Smooth muscle cell (in vitro differentiated cells): ENCODE measurements around the gene LHX1. TPM values are rescaled to one million over a fixed set of nuclear protein-coding genes. Genes with fewer than 3 reads are reported as not detected.

Source experiments
- DNase-seq: peaks from one replicate; lab custom pipeline; 2025; ENCODE audit not compliant: unreplicated experiment; lab: John Stamatoyannopoulos, UW
- H2AFZ ChIP-seq: fragments of 200-600 bp; sonication (generic); 2 replicates; pipeline ENCODE4 v1.6.0; 2016; ENCODE audit warnings: antibody characterized with exemption, low read depth, mild to moderate bottlenecking
- H3F3A ChIP-seq: fragments of 200-600 bp; sonication (generic); 2 replicates; pipeline ENCODE4 v1.6.0; 2017; ENCODE audit warnings: antibody characterized with exemption, low read depth
- H3K27ac ChIP-seq: fragments of 200-600 bp; sonication (generic); 2 replicates; pipeline ENCODE4 v1.5.1; 2016; ENCODE audit warnings: low read depth, mild to moderate bottlenecking
- H3K27me3 ChIP-seq: fragments of 200-600 bp; sonication (generic); 2 replicates; pipeline ENCODE4 v1.6.1; 2016; ENCODE audit warnings: low read depth, mild to moderate bottlenecking
- H3K36me3 ChIP-seq: fragments of 200-600 bp; sonication (generic); 2 replicates; pipeline ENCODE4 v1.5.1; 2016; ENCODE audit warnings: low read depth
- H3K4me1 ChIP-seq: fragments of 200-600 bp; sonication (generic); 2 replicates; pipeline ENCODE4 v1.5.1; 2016; ENCODE audit warnings: low read depth
- H3K4me2 ChIP-seq: fragments of 200-600 bp; sonication (generic); 2 replicates; pipeline ENCODE4 v1.6.0; 2016; ENCODE audit warnings: mild to moderate bottlenecking
- H3K4me3 ChIP-seq: fragments of 200-600 bp; sonication (generic); 2 replicates; pipeline ENCODE4 v1.5.1; 2016; ENCODE audit warnings: mild to moderate bottlenecking
- H3K79me2 ChIP-seq: fragments of 200-600 bp; sonication (generic); 2 replicates; pipeline ENCODE4 v1.6.0; 2016; ENCODE audit warnings: low read depth, mild to moderate bottlenecking
- H3K9ac ChIP-seq: fragments of 200-600 bp; sonication (generic); 2 replicates; pipeline ENCODE4 v1.6.0; 2016; ENCODE audit warnings: low read depth
- H3K9me3 ChIP-seq: fragments of 200-600 bp; sonication (generic); replicated peaks from 2 replicates; pipeline ENCODE4 v1.5.1; 2016; ENCODE audit warnings: low read depth
- H4K20me1 ChIP-seq: fragments of 200-600 bp; sonication (generic); 2 replicates; pipeline ENCODE4 v1.6.0; 2016; ENCODE audit warnings: low read depth
- CTCF ChIP-seq: fragments of 200-600 bp; sonication (generic); IDR thresholded peaks from 2 replicates; pipeline ENCODE4 v1.5.1; 2017; ENCODE audit warnings: borderline replicate concordance, mild to moderate bottlenecking, antibody characterized with exemption; ENCODE audit not compliant: insufficient read depth, poor library complexity, severe bottlenecking
- WGBS: methylation state at CpG from one replicate; pipeline ENCODE4 v1.1.7; 2016; ENCODE audit warnings: low lambda C conversion rate; 5-methylcytosine and 5-hydroxymethylcytosine counted together
- polyA plus RNA-seq: library from polyadenylated mRNA; unstranded; fragments of >200 nt; fragmentation: Nextera tagmentation; extraction: Ambion mirVana; gene quantifications from 2 replicates; pipeline ENCODE4 v1.2.1, GENCODE V29; 2016
- total RNA-seq: library from RNA; depleted of rRNA; stranded (reverse); fragments of >200 nt; gene quantifications from 2 replicates; pipeline ENCODE4 v1.2.3, GENCODE V29; 2014

Gene LHX1
- total and polyA plus RNA-seq, 2 experiments from 2014 or later = not detected

DNA sequence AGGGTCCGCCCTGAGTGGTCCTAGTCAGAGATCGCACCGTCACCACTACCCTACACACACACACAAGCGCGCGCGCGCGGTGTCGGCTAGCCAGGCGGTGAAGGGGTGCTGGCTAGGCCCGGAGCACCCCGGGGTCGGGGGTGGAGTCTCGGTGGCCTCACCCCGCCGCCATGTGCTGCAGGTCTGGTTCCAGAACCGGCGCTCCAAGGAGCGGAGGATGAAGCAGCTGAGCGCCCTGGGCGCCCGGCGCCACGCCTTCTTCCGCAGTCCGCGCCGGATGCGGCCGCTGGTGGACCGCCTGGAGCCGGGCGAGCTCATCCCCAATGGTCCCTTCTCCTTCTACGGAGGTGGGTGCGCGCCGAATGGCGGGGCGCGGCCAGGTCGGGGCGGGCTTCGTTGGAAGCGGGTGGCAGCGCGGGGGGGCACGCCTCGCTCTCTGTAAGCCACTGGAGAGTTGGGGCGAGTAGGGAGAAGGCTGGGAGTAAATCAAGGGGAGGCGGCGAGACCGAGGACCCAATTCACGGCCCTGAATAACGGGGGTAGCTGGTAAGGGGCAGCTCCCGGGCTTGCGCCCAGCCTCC lies 4.8 kb downstream of the LHX1 start:
- Histone ChIP-seq H3K27me3 (peaks cover 100% of the 10 kb centered on the region), H3K79me2 (no peaks in the 10 kb centered on the region)
- WGBS = 2% methylated on average over 52 of the region's 57 CpGs

GRCh38 chr17:36942631-36943125 lies 5.4 kb downstream of the LHX1 start:
- Histone ChIP-seq H3K4me3 (peak overlapping the region; percentile 31), H3K79me2 (no peaks in the 10 kb centered on the region), H3K4me2 (peak overlapping the region; percentile 81), H3K9me3 (no peaks in the 10 kb centered on the region), H4K20me1 (no peaks in the 10 kb centered on the region), H3F3A (no peaks in the 10 kb centered on the region), H3K9ac (no peak overlapping the region), H3K27me3 (peaks cover 100% of the 10 kb centered on the region), H3K36me3 (no peaks in the 10 kb centered on the region), H3K27ac (no peak overlapping the region), H2AFZ (no peak overlapping the region), H3K4me1 (peaks cover 25% of the 10 kb centered on the region)
- no peak for DNase-seq
- 1% methylated on average over 42 of the region's 59 CpGs for WGBS
- TF ChIP-seq CTCF = no peak

More for the DNA sequence above, 4.8 kb downstream of the LHX1 start:
- H3F3A ChIP-seq = no peaks in the 10 kb centered on the region
- no peaks in the 10 kb centered on the region for H3K9me3 ChIP-seq
- H3K9ac ChIP-seq = no peak overlapping the region
- no peak for DNase-seq
- peak overlapping the region; percentile 81 for H3K4me2 ChIP-seq
- H3K36me3 ChIP-seq = no peaks in the 10 kb centered on the region
- no peak overlapping the region for H3K27ac ChIP-seq
- no peak for TF ChIP-seq CTCF
- peaks cover 31% of the 10 kb centered on the region for H3K4me1 ChIP-seq
- H4K20me1 ChIP-seq = no peaks in the 10 kb centered on the region
- peak overlapping the region; percentile 31 for H3K4me3 ChIP-seq
- H2AFZ ChIP-seq = no peak overlapping the region

DNA sequence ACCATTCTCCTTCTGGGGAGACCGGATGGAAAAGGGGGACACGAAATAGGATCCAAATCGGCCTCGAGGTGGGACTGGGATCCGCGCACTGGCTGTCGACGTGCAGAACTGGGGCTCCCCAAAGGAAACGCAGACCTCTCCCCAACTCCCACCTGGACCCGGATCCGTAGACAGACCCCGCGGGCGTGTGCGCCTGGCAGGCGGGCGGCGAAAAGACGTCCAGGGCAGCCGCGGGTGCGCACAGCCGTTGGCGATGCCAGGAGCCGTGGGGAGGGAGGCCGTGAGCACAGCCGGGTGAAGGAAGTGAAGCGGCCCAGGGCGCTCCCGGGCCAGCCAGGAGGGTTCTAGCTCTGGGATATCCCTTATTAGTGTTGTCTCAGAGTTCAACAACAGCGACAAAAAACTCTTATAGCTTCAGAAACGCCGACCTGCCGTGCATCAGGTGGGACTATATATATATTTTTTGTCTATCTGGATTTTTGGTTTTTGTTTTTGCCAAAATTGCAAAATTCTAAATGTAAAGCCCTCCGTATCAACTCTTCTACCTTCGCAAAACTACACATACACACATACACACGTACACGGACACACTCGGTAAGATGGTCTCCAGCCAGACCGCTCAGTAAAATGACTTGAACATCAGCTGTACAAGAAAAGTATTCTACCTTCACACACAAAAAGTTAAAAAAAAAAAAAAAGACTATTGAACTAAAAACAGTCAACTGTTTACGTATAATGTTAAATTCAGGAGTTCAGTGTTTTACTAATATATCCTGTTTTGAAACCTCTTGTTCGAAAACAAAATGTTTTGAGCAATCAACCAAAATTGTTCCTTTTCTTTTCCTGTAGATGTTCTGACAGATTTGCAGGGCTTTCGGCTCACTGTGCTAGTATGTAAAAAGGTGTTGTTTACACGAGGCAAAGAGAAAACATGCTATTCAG lies 6.2 kb downstream of the LHX1 start:
- no peak for DNase-seq
- no peak overlapping the region for H3K4me2 ChIP-seq
- H3K4me3 ChIP-seq = no peak overlapping the region
- H3K36me3 ChIP-seq = no peaks in the 10 kb centered on the region
- peaks cover 20% of the 10 kb centered on the region for H3K4me1 ChIP-seq
- H3K9me3 ChIP-seq = no peaks in the 10 kb centered on the region
- H3K9ac ChIP-seq = no peak overlapping the region
- no peaks in the 10 kb centered on the region for H4K20me1 ChIP-seq
- H3K27ac ChIP-seq = no peak overlapping the region
- WGBS = 7% methylated on average over 44 of the region's 44 CpGs
- H3K79me2 ChIP-seq = no peaks in the 10 kb centered on the region
- H2AFZ ChIP-seq = no peak overlapping the region
- no peak for TF ChIP-seq CTCF
- peaks cover 98% of the 10 kb centered on the region for H3K27me3 ChIP-seq
- H3F3A ChIP-seq = no peaks in the 10 kb centered on the region
